Measurements from ENCODE around the gene GPR35.
"Not testable (repeated sequence)": the region's sequence is repeated elsewhere in the genome, so short reads cannot be mapped to it uniquely, and the experiment has no call there.

GPR35 gene

DNA sequence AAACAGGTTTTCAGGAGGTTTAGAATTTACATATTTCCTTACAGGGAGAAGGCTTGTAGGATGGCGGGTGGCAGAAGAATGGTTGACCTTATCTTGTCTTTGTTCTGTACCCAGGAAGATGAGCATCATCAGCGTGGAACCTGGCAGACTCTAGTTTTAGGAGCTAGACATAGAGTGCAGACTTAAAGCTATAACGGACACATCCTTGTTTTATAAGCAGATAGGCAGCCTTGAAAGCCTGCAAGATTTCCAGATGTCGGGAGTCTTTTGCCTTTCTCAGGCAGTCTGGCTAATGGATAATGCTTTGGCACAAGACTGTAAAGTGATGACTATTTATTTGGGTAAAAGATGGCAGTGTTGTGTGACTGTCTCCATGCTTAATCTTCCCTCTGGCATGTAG is 45.7 kb downstream of the GPR35 start:
- DNase-seq, result no peak

DNA sequence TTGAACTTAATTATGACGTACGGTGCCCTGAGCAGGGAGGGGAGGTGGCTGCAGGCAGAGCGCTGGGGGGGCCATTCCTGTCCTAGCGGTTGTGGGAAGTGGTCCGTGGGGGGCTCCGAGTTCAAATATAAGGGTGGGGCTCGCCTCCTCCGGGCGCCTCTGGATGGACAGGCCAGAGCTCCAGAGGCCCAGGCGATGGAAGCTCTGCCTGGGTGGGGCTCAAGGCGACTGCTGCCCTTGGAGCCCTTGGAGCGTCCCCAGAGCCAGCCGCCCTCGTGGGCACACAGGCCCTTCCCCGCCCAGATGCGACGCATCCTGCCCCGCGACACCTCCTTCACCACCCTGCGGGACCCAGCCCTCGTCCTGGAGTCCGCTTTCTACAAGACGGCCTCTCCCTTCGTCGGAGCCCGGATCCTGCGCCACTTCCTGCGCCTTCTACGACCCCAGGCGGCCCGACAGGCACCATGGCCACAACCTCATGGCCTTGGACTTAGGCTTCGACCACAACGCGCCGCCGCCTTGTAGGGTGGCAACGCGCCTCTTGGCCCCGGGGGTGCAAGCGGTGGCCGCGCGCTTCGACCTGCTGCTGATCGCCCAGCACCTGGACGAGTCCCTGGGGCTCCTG is 46.9 kb downstream of the GPR35 start:
- no peak for DNase-seq

DNA sequence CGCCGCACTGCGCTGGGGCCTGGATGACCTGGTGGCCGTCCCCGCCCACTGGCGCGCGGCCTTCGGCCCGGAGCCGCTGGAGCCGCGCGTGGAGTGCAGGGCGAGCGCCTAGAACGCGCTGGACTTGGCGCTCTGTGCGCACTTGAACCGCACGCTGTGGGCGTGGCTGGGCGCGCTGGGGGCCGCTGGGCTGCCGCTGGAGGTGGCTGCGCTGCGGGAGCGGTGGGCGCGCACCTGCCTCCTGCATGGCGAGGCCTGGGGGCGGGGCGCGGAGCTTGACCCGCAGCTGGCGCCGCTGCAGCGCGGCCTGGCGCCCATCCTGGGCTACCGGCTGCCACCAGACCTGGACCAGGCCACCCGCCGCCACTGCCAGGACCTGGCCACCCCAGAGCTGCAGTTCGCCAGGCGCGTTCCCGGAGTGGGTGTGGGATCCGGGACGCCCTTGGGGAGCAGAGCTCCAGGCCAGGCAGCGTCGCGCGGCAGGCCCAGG is 47.5 kb downstream of the GPR35 start:
- no peak for DNase-seq

DNA sequence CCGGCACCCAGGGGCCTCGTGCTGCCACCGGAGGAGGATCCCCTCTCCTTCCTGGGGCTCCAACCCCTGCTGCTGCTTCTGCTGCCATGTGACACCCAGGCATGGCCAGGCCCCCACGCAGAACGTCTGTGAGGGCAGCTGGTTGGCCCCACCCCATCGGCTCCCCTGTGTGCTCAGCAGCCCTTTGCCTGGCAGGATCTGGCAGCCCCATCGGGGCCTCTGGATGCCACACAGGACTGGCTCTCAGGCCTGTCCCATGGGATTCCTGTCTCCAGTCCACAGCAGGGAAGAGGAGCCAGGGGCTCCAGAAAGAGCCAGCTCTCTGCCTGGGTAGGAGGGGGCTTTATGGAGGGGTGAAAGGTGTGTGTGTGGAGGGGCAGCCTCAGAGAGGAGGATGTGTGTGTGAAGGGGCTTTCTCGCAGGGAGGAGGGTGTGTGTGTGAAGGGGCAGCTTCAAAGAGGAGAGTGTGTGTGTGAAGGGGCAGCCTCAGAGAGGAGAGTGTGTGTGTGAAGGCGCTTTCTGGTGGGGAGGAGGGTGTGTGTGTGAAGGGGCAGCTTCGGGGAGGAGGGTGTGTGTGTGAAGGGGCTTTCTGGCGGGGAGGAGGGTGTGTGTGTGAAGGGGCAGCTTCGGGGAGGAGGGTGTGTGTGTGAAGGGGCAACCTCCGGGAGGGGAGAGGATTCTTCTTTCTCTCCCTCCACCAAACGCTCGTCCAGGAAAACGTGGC is 49.3 kb downstream of the GPR35 start:
- not testable (repeated sequence) for DNase-seq

DNA sequence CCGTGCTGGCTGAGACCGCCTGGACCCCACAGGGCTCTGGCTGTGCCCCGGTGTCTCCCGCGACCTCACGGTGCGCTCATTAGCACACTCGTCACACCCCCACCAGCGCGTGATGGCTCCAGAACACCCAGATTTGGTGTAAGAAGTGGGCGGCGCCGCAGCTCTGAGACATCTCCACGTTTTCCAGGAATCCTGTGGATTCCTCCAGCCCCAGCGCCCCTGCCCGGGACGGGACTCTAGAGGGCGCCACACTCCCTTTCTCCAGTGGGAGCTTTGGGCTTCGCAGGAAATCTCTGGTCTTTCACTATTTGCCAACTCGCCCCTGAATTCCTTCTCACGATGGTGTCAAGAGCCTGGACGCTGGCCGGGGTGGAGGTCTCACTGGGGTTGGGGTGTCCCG is 50.1 kb downstream of the GPR35 start:
- DNase-seq, result not testable (repeated sequence)

DNA sequence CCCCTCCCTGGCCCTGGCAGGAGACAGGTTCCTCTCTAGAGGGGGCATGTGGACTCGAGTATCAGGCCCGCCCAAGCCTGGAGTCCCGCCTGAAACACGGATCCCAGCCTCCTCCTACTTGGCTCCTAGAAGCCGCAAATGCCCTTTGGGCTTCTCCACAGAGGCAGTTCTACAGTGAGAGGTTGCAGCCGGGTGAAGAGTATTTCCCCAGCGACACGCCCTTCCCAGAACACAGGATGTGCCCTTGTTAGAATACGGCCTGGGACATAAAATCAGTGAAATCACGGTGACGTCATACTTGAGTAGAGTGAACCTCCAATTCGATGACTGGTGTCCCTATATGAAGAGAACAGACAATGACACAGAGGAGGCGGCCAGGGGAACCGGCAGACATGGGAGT is 52.8 kb downstream of the GPR35 start:
- DNase-seq, result not testable (repeated sequence)

DNA sequence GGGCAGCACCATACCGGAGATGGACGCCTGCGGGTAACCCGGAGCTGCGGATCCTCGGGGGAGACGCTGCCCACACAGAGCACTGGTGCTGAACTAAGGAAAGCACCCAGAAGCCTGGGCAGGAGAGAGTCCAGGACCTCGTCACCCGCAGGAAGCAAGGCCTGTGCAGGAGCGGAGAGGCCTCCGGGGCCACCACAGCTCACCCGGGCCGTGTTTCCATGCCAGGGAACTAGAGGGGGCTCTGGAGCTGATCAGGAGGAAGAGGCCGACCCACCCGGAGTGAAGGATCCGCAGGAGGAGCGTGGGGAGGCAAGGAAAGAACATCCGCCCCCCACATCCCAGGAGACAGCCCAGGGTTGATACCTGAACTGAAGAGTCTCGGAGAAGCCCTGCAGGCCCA is 53.6 kb downstream of the GPR35 start:
- not testable (repeated sequence) for DNase-seq

DNA sequence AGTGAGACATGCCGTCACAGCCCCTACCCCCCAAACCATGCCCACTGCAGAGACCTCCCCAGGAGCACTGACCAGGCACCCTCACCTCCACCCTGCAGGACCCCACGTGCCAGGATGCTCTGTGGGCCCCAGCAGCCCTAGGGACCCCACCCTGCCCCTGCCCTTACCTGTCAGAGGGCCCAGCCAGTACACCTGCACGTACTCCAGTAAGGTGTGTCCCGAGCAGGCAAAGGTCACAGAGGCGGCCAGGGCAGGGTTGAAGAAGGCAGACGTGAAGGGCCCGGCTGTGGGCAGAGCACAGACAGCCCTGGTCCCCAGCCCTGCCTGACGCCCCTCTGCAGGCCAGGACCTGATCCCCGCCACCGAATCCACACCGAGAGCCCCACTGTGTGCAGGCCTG is 54.9 kb downstream of the GPR35 start:
- DNase-seq, result not testable (repeated sequence)
